Measurements from ENCODE around the gene STXBP5L.
"Not testable (repeated sequence)": the region's sequence is repeated elsewhere in the genome, so short reads cannot be mapped to it uniquely, and the experiment has no call there.

STXBP5L gene

GRCh38 chr3:121355960-121356359 is 448.0 kb downstream of the STXBP5L start:
- H3K27me3 ChIP-seq (ENCODE audit: control insufficient read depth in 1 of 2, insufficient read depth in 1 of 2, low read length in 2 of 2); H3K36me3 ChIP-seq (ENCODE audit: control insufficient read depth in 1 of 2, insufficient read depth in 2 of 2, low read depth in 1 of 2, low read length in 2 of 2); H3K9me3 ChIP-seq (ENCODE audit: control insufficient read depth, low read length); H3K14ac ChIP-seq (ENCODE audit: low read length in 2 of 2); H3K4ac ChIP-seq (ENCODE audit: low read depth in 1 of 2, low read length in 2 of 2); H3K9ac ChIP-seq (ENCODE audit: low read length); H2BK12ac ChIP-seq (ENCODE audit: low read length in 2 of 2); H3K27ac ChIP-seq (ENCODE audit: low read length, poor library complexity, severe bottlenecking); H2AFZ ChIP-seq (ENCODE audit: low read depth, low read length); H3K4me1 ChIP-seq (ENCODE audit: control insufficient read depth, insufficient read depth, low read depth, low read length); H3K23ac ChIP-seq (ENCODE audit: low read length in 2 of 2); H2BK5ac ChIP-seq (ENCODE audit: low read depth, low read length, poor library complexity, severe bottlenecking); H2BK15ac ChIP-seq (ENCODE audit: low read depth, poor library complexity, severe bottlenecking); H4K8ac ChIP-seq (ENCODE audit: low read length); H3K79me1 ChIP-seq (replicated peaks; ENCODE audit: low read length, poor library complexity, severe bottlenecking); H3K4me2 ChIP-seq (ENCODE audit: low read length, poor library complexity, severe bottlenecking); H2BK120ac ChIP-seq (ENCODE audit: low read depth, low read length); H3K18ac ChIP-seq (ENCODE audit: low read depth in 1 of 2, low read length in 2 of 2); DNase-seq; H2AK5ac ChIP-seq (ENCODE audit: low read length, severe bottlenecking); H4K91ac ChIP-seq (ENCODE audit: low read length): not testable (repeated sequence)
- WGBS = 74% methylated on average over 5 of the region's 5 CpGs
- H3K4me3 ChIP-seq (ENCODE audit: insufficient read depth in 1 of 2, low read depth in 1 of 2, low read length in 2 of 2) = peak overlapping the region in 1 of 2 experiments; percentile 17

GRCh38 chr3:121362035-121362734 is 454.2 kb downstream of the STXBP5L start:
- H3K36me3 ChIP-seq (ENCODE audit: control insufficient read depth in 1 of 2, insufficient read depth in 2 of 2, low read depth in 1 of 2, low read length in 2 of 2) = no peaks in the 10 kb centered on the region
- no peaks in the 10 kb centered on the region for H3K27me3 ChIP-seq (ENCODE audit: control insufficient read depth in 1 of 2, insufficient read depth in 1 of 2, low read length in 2 of 2)
- H3K18ac ChIP-seq (ENCODE audit: low read depth in 1 of 2, low read length in 2 of 2) = no peak overlapping the region
- no peaks in the 10 kb centered on the region for H3K79me1 ChIP-seq (replicated peaks; ENCODE audit: low read length, poor library complexity, severe bottlenecking)
- H4K8ac ChIP-seq (ENCODE audit: low read length) = no peak overlapping the region
- no peak overlapping the region for H2AK5ac ChIP-seq (ENCODE audit: low read length, severe bottlenecking)
- no peak overlapping the region for H3K4ac ChIP-seq (ENCODE audit: low read depth in 1 of 2, low read length in 2 of 2)
- H3K27ac ChIP-seq (ENCODE audit: low read length, poor library complexity, severe bottlenecking) = no peak overlapping the region
- H3K23ac ChIP-seq (ENCODE audit: low read length in 2 of 2) = no peak overlapping the region
- H4K91ac ChIP-seq (ENCODE audit: low read length) = no peak overlapping the region
- no peak overlapping the region for H3K4me3 ChIP-seq (ENCODE audit: insufficient read depth in 1 of 2, low read depth in 1 of 2, low read length in 2 of 2)
- H2BK12ac ChIP-seq (ENCODE audit: low read length in 2 of 2) = no peak overlapping the region
- H2BK5ac ChIP-seq (ENCODE audit: low read depth, low read length, poor library complexity, severe bottlenecking) = no peak overlapping the region
- no peak overlapping the region for H3K4me2 ChIP-seq (ENCODE audit: low read length, poor library complexity, severe bottlenecking)
- WGBS = 44% methylated on average over 2 of the region's 2 CpGs
- H3K9ac ChIP-seq (ENCODE audit: low read length) = no peak overlapping the region
- H3K14ac ChIP-seq (ENCODE audit: low read length in 2 of 2) = no peak overlapping the region
- H3K9me3 ChIP-seq (ENCODE audit: control insufficient read depth, low read length) = peaks cover 5% of the 10 kb centered on the region
- no peak overlapping the region for H2BK120ac ChIP-seq (ENCODE audit: low read depth, low read length)
- H2BK15ac ChIP-seq (ENCODE audit: low read depth, poor library complexity, severe bottlenecking) = no peak overlapping the region
- H2AFZ ChIP-seq (ENCODE audit: low read depth, low read length) = no peak overlapping the region
- H3K4me1 ChIP-seq (ENCODE audit: control insufficient read depth, insufficient read depth, low read depth, low read length) = no peaks in the 10 kb centered on the region
- no peak for DNase-seq

- H3K4me3 ChIP-seq (ENCODE audit: insufficient read depth in 1 of 2, low read depth in 1 of 2, low read length in 2 of 2); H3K23ac ChIP-seq (ENCODE audit: low read length in 2 of 2); H3K79me1 ChIP-seq (replicated peaks; ENCODE audit: low read length, poor library complexity, severe bottlenecking); H2AFZ ChIP-seq (ENCODE audit: low read depth, low read length); H2BK15ac ChIP-seq (ENCODE audit: low read depth, poor library complexity, severe bottlenecking); H2BK120ac ChIP-seq (ENCODE audit: low read depth, low read length); H4K91ac ChIP-seq (ENCODE audit: low read length); H3K4ac ChIP-seq (ENCODE audit: low read depth in 1 of 2, low read length in 2 of 2); H2BK12ac ChIP-seq (ENCODE audit: low read length in 2 of 2); DNase-seq; H4K8ac ChIP-seq (ENCODE audit: low read length); H2AK5ac ChIP-seq (ENCODE audit: low read length, severe bottlenecking); H3K18ac ChIP-seq (ENCODE audit: low read depth in 1 of 2, low read length in 2 of 2); H3K9ac ChIP-seq (ENCODE audit: low read length); H3K4me1 ChIP-seq (ENCODE audit: control insufficient read depth, insufficient read depth, low read depth, low read length); H3K4me2 ChIP-seq (ENCODE audit: low read length, poor library complexity, severe bottlenecking); H3K27ac ChIP-seq (ENCODE audit: low read length, poor library complexity, severe bottlenecking); H3K14ac ChIP-seq (ENCODE audit: low read length in 2 of 2); H3K9me3 ChIP-seq (ENCODE audit: control insufficient read depth, low read length); H3K36me3 ChIP-seq (ENCODE audit: control insufficient read depth in 1 of 2, insufficient read depth in 2 of 2, low read depth in 1 of 2, low read length in 2 of 2); H3K27me3 ChIP-seq (ENCODE audit: control insufficient read depth in 1 of 2, insufficient read depth in 1 of 2, low read length in 2 of 2); H2BK5ac ChIP-seq (ENCODE audit: low read depth, low read length, poor library complexity, severe bottlenecking): not testable (repeated sequence)
- 64% methylated on average over 3 of the region's 3 CpGs for WGBS
Measured at GRCh38 chr3:121388308-121388707, 480.3 kb downstream of the STXBP5L start.

GRCh38 chr3:121395967-121396366 is 488.0 kb downstream of the STXBP5L start:
- not testable (repeated sequence) for DNase-seq; H3K23ac ChIP-seq (ENCODE audit: low read length in 2 of 2); H3K27me3 ChIP-seq (ENCODE audit: control insufficient read depth in 1 of 2, insufficient read depth in 1 of 2, low read length in 2 of 2); H3K79me1 ChIP-seq (replicated peaks; ENCODE audit: low read length, poor library complexity, severe bottlenecking); H4K8ac ChIP-seq (ENCODE audit: low read length); H3K18ac ChIP-seq (ENCODE audit: low read depth in 1 of 2, low read length in 2 of 2); H3K4me1 ChIP-seq (ENCODE audit: control insufficient read depth, insufficient read depth, low read depth, low read length); H2BK15ac ChIP-seq (ENCODE audit: low read depth, poor library complexity, severe bottlenecking); H3K9ac ChIP-seq (ENCODE audit: low read length); H4K91ac ChIP-seq (ENCODE audit: low read length); H2BK120ac ChIP-seq (ENCODE audit: low read depth, low read length); H3K4ac ChIP-seq (ENCODE audit: low read depth in 1 of 2, low read length in 2 of 2); H3K36me3 ChIP-seq (ENCODE audit: control insufficient read depth in 1 of 2, insufficient read depth in 2 of 2, low read depth in 1 of 2, low read length in 2 of 2); H3K9me3 ChIP-seq (ENCODE audit: control insufficient read depth, low read length); H3K4me2 ChIP-seq (ENCODE audit: low read length, poor library complexity, severe bottlenecking); H2BK12ac ChIP-seq (ENCODE audit: low read length in 2 of 2); H2AK5ac ChIP-seq (ENCODE audit: low read length, severe bottlenecking); H2BK5ac ChIP-seq (ENCODE audit: low read depth, low read length, poor library complexity, severe bottlenecking); H3K14ac ChIP-seq (ENCODE audit: low read length in 2 of 2); H3K27ac ChIP-seq (ENCODE audit: low read length, poor library complexity, severe bottlenecking); H2AFZ ChIP-seq (ENCODE audit: low read depth, low read length); H3K4me3 ChIP-seq (ENCODE audit: insufficient read depth in 1 of 2, low read depth in 1 of 2, low read length in 2 of 2)
- WGBS = no CpG with 5 or more reads among the region's 1 CpG

Measured in mesenchymal stem cell (in vitro differentiated cells and primary cell).